Measurements from ENCODE around the gene PRPF18.

DNA sequence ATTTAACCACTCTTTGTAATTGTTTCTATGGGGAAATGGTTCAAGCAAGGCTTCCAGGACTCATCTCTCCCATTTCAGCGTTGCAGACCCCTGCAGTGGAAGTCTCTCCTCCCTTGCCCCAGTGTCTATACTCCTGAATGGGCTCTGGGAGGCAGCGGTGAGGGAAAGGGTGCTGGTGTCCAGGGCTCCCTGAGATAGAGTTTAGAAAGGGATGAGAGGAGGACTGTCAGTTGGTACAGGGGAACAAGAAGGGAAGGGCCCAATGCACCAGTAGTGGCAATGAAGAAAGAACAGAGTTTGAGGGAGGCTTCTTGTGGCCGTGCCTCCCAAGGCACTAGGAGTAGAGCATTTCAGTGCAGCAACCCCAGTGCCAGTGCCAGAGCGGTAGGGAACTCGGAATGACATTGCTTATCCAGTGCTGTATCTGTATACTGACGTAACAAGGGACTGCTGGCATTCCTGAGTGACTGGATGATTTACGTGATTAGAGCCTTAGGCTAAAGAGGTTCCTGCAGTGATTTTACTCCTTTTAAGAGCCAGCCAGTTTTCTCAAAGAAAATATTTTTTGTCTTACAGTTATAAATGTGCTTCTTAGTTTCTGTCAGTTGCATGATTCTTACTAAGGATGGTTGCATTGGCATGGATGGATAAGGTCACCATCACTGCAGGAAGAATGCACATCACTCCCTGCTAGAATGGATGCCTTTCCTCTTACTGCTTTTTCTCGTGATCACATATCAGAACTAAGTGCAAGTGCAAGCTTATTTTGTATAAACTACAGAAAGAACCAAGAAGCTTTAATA lies 28.0 kb downstream of the PRPF18 start:
- TF ChIP-seq CTCF (IDR thresholded peaks at IDR 0.05) = no peak
- TF ChIP-seq POLR2A (IDR thresholded peaks at IDR 0.05) = no peak
